Prostate gland (tissue), 2 donors: Measurements from ENCODE around the gene LIN9.

Experiments
- POLR2A ChIP-seq: fragments of 450-650 bp; IDR thresholded peaks from one replicate; pipeline ENCODE4 v1.6.1; 2016; ENCODE audit warnings: antibody characterized with exemption, mild to moderate bottlenecking
- POLR2AphosphoS5 ChIP-seq: sonication (generic); formaldehyde crosslinking; IDR thresholded peaks from one replicate; pipeline ENCODE4 v1.6.1; 2017; ENCODE audit warnings: antibody characterized with exemption
- TF ChIP-seq, protein P1 (sequence below), 4 experiments: fragments of 200-600 bp in 2 of 4; fragments of 450-650 bp in 2 of 4; sonication (generic) in 2 of 4; IDR thresholded peaks; 1 replicate in 3 of 4; 2 replicates in 1 of 4; pipeline ENCODE4 v1.5.1; 2016 to 2019; ENCODE audit warnings: antibody characterized with exemption in 4 of 4, mild to moderate bottlenecking in 2 of 4, moderate library complexity in 2 of 4

DNA sequence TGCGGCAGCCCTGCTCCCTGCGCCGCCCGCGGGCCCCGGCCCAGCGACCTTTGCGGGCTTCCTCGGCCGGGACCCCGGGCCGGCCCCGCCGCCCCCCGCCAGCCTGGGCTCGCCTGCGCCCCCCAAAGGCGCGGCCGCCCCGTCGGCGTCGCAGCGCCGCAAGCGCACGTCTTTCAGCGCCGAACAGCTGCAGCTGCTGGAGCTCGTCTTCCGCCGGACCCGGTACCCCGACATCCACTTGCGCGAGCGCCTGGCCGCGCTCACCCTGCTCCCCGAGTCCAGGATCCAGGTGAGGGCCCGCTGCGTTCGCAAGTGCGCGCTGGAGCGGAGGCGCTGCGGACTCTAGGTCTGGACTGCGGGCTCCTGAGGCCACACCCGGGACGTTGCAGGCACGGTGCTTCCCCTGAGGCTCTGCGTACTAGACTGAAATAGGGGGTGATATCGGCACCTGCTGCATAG lies 85.1 kb downstream of the LIN9 start:
- TF ChIP-seq POLR2AphosphoS5 (no peak), POLR2A (no peak)
- TF ChIP-seq, protein P1, sequence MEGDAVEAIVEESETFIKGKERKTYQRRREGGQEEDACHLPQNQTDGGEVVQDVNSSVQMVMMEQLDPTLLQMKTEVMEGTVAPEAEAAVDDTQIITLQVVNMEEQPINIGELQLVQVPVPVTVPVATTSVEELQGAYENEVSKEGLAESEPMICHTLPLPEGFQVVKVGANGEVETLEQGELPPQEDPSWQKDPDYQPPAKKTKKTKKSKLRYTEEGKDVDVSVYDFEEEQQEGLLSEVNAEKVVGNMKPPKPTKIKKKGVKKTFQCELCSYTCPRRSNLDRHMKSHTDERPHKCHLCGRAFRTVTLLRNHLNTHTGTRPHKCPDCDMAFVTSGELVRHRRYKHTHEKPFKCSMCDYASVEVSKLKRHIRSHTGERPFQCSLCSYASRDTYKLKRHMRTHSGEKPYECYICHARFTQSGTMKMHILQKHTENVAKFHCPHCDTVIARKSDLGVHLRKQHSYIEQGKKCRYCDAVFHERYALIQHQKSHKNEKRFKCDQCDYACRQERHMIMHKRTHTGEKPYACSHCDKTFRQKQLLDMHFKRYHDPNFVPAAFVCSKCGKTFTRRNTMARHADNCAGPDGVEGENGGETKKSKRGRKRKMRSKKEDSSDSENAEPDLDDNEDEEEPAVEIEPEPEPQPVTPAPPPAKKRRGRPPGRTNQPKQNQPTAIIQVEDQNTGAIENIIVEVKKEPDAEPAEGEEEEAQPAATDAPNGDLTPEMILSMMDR (IDR thresholded peaks at IDR 0.05) = no peak
